Fibroblast of skin of abdomen (primary cell): ENCODE data around the gene PTBP2.
"Not testable (repeated sequence)": the region's sequence is repeated elsewhere in the genome, so short reads cannot be mapped to it uniquely, and the experiment has no call there.

Experiments used
- DNase-seq: peaks from one replicate; pipeline ENCODE4 v3.0.0-alpha.2; 2013

The PTBP2 gene

DNA sequence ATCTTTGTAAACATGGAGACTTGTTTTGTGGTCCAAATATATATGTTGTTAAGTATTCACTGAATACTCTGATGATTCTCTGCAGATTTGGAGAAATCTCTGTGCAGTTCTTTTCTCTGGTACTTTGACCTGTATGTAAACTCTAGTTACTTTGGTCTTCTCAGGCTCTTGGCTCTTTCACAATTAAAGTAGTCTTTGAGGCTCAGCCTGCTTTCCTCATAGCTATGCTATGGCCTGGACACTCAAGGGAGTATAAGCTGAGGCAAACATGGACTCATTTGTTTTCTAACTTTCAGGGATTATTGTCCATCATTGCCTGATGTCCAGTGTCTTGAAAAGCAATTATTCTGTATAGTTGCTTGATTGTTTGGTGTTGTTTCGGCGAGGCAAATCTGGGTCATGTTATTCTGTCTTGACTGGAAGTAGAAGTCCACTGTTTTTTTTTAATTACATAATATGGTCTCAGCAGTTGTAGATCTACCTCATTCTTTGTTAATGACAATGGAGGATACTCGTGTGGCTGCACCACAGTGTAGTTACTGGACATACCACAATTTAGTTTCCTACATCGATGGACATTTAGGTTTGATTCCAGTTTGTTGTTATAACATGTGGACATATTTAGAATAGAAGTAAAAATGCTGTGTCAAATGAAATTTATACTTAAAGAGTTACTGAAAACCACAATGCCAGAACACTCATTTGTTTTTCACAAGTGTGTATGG, 9.2 kb downstream of the PTBP2 start:
- no peak for DNase-seq

DNA sequence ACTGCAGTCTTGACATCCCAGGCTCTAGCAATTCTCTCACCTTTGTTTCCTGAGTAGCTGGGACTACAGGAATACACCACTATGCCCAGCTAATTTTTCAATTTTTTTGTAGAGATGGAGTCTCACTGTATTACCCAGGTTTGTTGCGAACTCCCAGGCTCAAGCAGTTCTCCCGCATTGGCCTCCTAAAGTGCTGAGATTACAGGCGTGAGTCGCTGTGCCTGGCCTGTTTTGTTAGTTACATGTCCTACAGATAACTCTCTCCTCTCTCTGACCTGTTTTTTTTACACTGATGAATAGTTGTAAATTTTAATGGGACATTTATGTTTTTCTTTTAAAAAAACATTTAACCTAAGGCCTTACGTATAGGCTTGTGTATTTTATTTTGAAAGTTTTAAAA, 19.8 kb downstream of the PTBP2 start:
- DNase-seq = no peak

DNA sequence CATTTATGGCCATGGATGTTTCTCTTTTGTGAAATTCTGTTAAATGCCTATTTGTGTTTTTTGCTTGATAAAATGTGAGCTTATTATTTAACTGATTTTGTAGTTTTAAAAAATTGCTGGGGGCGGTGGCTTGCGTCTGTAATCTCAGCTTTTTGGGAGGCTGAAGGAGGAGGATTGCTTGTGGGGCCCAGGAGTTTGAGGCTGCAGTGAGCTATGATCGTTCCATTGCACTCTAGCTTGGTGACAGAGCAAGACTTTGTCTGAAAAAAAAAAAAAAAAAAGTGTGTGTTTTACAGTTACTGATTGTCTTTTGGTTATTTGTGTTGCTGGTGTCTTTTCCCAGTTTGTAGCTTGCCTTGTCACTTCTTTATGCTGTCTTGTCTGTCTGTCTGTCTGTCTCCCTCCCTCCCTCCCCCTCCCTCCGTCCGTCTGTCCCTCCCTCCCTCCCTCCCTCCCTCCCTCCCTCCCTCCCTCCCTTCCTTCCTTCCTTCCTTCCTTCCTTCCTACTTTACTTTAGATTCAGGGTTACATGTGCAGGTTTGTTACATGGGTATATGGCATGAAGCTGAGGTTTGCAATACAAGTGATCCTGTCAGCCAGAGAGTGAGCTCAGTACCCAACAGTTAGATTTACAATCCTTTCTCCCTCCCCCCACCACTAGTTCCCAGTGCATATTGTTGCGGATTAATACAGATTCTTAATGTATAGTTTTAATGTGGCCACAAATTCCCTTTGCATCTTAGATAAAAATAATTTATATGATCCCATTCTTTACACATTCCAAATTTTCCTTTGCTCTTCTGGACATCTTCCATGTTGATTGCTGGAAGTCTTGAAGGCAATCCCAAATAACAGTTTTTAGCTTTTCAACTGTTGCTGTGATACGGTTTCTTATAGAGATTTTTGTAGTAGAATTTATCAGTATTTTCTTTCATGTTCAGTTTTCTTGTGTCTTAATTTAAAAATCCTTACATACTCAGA, 25.1 kb downstream of the PTBP2 start:
- no peak for DNase-seq

DNA sequence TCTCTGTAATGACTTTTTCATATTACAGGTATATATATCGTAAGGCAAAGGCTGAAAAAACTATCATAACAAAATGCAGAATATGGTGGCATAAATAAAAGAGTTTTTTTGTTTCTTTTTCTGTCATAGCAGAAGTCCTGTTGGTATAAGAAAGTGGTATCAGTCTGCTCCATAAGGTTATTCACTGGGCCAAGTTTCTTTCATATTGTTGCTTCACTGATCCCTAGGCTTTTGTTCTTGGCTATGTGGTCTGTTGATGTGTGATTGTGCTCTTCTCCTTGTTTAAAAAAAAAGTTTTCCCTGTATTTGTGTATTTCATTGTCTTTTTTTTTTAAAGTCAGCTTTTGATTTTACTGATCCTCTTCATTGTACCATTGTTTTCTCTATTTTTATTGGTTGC, 26.0 kb downstream of the PTBP2 start:
- DNase-seq = no peak

DNA sequence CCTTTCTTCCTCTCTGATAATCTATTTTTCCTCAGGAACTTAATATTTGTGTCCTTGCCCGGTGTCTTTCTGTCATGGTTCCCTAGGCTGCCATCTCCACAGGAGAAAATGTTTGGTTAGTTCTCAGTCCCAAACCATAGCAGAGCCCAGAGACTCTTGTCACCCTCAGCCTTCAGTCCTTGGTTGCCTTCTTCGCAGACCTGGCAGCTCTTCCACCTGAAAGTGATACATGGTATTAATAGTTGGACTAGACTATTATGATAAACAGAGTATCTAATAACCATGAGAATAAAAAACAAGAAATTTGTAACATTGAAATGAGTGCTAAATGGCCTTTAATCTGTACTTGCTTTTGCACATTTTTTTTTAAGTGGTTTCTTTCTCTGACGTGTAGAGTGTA, 26.5 kb downstream of the PTBP2 start:
- DNase-seq = no peak

DNA sequence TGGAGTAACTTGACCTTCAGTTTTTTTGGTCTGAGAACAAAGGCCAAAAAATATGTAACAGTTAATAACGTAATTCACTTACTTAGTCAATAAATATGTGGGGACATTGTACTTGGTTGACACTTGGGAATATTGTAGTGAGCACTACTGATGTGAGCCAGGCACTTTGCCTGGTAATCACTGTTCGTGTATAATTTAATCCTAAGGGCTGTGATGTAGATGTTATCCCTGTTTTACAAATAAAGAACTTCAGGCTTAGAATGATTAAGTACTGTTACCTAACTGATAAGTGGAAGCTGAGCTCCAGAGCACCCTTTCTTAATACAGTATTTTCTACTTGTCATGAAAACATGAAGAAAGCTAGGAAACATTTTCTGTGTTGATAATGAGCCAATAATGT, 28.0 kb downstream of the PTBP2 start:
- no peak for DNase-seq

DNA sequence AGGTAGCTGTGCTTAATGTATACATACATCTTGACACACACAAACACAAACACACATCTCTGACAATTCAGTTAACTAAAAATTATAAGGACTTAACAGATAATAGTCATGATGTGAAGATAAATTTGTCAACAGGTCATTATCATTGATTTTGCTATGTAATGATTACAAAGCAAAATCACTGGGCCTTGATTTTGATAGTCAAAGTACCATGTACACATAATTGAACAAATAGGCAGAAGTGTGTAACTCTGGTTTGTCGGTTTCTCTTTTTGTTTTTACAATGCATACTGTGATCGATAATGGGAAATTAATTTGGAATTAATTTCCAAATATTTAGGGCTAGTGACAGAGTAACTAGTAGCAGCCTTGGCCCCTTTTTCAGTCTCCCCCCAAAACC, 30.8 kb downstream of the PTBP2 start:
- DNase-seq = no peak

DNA sequence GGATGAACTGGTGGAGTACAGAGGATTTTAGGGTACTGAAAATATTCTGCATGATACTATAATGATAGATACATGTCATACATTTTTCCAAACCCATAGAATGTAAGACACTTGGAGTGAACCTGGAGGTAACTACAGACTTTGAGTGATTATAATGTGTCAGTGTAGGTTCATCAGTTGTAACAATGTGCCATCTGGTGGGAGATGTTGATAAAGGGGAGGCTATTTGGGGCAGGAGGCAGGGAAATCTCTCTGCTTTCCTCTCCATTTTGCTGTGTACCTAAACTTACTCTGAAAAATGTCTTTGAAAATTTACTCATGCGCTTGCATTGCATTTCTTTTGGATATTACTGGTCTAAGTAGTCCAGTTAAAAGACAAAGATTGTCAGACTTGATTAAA, 35.2 kb downstream of the PTBP2 start:
- no peak for DNase-seq

DNA sequence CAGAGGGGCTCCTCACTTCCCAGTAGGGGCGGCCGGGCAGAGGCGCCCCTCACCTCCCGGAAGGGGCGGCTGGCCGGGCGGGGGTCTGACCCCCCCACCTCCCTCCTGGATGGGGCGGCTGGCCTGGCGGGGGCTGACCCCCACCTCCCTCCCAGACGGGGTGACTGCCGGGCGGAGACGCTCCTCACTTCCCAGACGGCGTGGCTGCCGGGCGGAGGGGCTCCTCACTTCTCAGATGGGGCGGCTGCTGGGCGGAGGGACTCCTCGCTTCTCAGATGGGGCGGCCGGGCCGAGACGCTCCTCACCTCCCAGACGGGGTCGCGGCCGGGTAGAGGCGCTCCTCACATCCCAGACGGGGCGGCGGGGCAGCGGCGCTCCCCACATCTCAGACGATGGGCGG, 41.0 kb downstream of the PTBP2 start:
- DNase-seq = not testable (repeated sequence)

DNA sequence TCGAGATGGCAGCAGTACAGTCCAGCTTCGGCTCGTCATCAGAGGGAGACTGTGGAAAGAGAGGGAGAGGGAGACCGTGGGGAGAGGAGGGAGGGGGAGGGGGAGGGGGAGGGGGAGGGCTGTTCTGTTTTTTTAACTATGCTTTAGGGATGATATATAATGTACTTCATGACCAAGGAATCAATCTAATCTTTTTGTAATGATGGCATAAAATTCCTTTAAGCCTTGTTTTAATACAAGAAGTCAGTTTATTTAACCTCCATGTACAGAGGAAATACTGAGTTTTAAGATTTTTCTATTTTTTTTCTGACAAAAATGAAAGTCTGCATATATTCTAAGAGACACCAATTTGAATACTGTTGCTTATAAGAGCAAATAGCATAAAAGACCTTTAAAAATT, 41.9 kb downstream of the PTBP2 start:
- DNase-seq = no peak

DNA sequence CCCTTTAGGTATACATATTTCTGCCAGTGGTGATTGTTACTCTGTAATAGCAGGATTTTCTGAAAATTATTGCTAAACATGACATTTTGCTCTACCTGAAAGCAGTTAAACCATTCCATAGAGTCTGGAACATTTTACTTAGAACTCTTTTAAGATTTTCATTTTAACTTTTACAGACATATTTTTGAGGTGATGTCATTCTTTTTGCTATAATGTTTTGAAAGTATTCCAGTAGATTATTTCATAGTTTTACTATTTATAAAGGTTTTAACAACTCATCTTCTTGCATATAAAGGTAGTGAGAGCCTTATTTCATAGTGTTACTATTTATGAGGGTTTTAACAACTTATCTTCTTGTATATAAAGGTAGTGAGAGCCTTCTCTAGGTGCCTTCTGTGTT, 42.9 kb downstream of the PTBP2 start:
- no peak for DNase-seq

DNA sequence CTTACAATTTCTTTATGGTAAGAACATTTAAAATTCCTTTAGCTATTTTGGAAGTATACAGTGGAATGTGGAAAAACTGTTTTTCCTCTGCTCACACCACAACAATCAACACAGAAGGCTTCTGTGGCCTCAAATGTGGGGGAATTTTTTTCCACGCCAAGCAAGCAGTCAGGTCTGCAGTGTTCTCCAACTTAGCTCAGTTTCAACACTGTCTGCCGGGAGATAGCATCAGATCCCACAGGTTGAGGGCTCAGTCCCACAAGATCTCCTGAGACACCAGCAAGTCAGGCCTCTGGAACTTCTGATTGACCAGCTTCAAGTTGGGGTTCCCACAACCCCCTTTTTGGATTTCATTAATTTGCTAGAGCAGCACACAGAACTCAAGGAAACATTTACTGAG, 50.3 kb downstream of the PTBP2 start:
- no peak for DNase-seq

DNA sequence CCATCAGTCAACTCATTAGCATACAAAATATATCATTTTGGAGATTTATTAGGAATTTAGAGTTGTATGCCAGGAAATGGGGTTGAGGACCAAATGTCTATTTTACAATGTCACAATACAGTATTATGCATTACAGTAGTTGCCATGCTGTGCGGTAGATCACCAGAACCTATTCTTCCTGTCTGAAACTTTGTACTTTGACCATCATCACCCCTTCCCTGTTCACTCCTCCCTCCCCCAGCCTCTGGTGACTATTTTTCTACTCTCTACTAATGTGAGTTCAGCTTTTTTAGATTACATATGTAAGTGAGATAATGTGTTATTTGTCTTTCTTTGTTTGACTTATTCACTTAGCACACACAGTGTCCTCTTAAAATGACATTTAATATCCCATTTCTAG, 50.8 kb downstream of the PTBP2 start:
- DNase-seq = no peak

DNA sequence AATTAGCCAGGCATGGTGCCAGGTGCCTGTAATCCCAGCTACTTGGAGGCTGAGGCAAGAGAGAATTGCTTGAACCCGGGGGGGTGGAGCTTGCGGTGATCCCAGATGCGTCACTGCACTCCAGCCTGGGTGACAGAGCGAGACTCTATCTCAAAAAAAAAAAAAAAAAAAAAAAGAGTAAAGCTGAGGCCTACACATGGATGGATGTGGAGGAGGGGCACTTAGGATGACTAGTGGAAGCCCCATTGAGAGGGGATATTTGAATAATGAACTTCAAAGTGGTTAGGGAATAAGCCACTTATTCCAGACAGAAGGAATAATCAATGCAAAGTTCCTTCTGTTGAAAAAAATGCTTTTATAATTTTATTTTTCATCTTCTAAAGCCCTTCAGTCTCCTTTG, 51.4 kb downstream of the PTBP2 start:
- DNase-seq = no peak

DNA sequence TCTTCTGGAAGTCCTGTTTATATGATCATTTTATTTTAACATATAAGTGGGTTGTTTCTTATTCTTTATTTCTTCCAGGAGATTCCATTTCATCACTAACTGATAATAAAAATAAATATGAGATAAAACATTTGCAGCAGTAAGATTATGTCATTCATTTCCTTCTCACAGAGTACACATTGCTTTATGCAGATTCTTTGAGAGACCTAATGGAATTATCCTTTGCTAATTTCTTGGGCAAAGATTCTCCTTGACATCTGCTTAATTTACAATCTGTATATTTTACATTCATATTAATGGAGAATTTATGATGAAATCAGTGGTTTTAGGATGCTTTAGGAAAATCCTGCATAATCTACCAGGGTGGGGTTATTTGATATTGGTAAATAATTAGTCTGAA, 60.6 kb downstream of the PTBP2 start:
- no peak for DNase-seq

DNA sequence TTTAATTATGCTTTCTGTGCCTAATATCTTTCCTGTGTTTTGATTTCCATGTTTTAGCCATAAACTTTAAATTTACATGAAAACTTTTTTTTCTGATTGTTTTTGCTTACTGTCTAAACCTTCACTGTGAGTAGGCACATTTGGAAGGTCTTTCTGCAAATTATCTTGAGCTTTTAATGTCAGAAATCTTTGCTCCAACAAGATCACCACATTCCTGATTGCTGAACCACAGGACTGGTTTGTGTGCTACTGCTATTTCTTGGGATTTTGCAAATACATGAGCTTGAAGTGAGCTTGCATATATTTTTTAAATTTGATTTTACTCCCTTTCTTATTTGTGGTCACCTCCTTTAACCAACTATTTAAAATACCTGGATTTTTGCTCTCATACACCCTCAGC, 61.3 kb downstream of the PTBP2 start:
- peak; percentile 8 for DNase-seq

DNA sequence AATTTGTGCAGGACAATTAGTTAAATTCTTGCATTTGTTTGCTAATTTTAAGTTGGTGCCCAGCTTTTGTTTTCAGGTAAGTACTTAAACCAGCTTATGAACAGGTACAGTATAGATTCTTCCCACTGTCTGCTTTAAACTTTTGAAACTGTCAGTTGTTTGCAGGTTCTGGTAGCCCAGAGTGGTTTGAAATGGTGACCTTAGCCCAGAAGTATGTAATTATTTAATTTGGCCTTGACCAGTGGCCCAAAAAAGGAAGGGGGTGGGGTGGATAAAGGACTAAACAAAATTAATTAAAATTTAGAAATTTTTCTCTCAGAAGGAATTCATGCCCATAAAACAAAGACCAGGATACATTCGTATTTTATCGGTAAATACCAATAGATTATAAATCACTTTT, 69.0 kb downstream of the PTBP2 start:
- no peak for DNase-seq

DNA sequence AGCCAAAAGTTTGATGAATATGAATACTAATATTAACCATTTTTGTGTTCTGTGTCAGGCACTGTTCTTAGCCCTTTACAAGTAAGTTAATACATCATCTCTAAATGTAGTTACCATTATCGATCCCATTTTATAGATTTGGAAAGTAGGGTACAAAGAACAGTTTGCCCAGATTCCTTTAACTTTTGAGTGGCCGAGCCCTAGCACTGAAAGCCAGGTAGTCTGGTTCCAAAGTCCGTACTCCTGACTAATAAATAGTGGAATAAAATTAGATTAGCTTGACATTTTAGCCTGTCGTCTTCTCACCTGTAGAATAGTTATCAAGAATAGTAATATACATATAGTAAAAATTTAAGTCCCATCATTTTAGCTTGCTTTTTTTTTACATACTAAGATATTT, 70.6 kb downstream of the PTBP2 start:
- DNase-seq = no peak

DNA sequence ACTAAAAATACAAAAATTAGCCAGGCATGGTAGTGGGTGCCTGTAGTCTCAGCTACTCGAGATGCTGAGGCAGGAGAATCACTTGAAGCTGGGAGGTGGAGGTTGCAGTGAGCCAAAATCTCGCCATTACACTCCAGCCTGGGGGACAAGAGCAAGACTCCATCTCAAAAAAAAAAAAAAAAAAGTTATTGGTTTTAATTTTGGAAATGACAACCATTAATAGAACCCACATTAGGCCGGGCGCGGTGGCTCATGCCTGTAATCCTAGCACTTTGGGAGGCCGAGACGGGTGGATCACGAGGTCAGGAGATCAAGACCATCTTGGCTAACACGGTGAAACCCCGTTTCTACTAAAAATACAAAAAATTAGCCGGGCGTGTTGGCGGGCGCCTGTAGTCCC, 80.1 kb downstream of the PTBP2 start:
- not testable (repeated sequence) for DNase-seq

DNA sequence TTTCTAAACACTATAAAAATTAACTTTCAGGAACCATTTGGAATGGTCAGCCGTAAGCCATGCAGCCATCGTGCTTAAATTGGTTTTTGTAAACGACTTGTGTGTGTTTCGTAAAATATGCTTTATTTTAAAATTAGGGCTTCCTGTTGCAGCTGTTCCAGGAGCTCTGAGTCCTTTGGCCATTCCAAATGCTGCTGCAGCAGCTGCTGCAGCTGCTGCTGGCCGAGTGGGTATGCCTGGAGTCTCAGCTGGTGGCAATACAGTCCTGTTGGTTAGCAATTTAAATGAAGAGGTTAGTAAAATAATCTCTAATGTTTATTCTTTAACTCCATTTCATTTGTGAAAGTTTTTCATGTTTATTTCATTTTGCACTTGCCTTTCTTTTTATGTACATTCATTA, 83.1 kb downstream of the PTBP2 start:
- no peak for DNase-seq

DNA sequence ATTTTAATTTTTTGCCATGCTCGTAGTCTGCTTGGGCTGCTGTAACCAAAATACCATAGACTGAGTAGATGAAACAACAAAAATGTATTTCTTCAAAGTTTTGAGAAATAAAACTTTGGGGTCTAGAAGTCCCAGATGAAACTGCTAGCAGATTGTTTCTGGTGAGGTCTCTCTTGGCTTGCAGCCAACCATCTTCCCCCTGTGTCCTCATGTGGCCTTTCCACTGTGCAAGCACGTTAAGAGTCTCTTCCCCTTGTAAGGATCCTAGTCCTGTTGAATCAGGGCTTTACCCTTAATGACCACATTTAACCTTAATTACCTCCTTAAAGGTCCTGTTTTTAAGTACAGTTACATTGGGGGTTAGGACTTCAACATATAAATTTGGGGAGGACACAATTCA, 86.6 kb downstream of the PTBP2 start:
- peak; percentile 9 for DNase-seq

DNA sequence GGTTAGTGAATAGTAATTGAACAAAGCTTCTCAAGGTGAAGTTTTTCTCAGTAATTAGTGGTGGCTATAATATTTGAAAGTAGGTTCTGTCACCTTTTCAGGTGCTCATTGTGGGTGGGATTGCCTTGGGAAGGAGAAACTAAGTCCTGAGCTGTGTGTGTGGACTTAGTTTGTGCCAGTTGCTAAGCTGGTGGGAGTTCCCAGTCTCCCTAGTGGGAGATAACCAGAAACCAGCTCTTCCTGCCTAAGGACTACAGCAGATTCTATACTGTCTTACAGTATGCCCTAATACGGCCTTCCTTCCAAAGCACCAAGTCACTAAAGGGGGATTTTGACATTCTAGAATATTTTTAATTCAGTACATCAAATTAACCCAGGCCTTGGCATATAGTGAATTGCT, 94.3 kb downstream of the PTBP2 start:
- no peak for DNase-seq

DNA sequence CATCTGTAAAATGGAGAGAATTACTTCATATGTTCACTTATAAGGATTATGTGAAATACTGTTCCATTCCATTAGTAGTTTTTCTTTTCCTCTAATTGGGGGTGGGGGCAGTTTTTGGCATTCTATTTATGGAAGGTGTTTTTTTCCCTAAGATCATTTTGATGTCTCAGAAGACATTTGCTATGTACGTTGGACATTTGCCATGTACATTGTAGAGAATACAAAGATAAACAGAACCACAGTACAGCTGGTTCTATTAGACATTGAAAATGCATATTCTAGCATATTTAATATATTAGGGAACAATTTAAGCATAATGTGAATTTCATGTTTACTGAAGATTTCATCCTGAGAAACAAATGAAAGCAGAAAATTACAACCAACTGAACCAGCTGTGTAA, 98.5 kb downstream of the PTBP2 start:
- no peak for DNase-seq

DNA sequence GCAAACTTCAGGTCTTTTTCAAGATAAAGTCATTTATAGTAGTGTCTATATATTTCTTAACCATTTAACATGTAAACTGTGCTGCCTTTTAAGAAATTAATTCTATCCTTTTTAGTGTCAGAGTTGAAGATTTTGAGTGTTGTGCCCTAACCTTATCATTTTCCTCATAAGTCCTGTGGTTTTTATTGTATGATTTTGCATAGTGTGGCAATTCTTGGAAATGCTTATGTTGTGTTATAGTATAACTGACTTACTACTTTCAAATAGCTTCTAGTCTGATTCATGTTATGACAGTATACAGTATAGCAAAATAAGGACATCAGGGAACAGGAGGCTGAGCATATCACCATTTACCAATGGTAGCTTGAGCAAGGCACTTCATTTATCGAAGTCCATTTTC, 99.1 kb downstream of the PTBP2 start:
- DNase-seq = no peak
